SHP77 (cell line): Measurements from ENCODE around the gene FTCD.
"Not testable (repeated sequence)": the region's sequence is repeated elsewhere in the genome, so short reads cannot be mapped to it uniquely, and the experiment has no call there.

Source experiments
- DNase-seq, 2 experiments: peaks; one replicate each; lab custom pipeline; 2025; lab: John Stamatoyannopoulos, UW

FTCD gene

GRCh38 chr21:46111857-46112724 lies 43.3 kb downstream of the FTCD start:
- DNase-seq: no peak

- no peak for DNase-seq
Measured at GRCh38 chr21:46111193-46111571, 44.2 kb downstream of the FTCD start.

- DNase-seq: no peak
Measured at GRCh38 chr21:46110499-46111192, 44.7 kb downstream of the FTCD start.

GRCh38 chr21:46109313-46110221 lies 45.8 kb downstream of the FTCD start:
- no peak for DNase-seq

GRCh38 chr21:46108827-46109312 lies 46.5 kb downstream of the FTCD start:
- no peak for DNase-seq

GRCh38 chr21:46107376-46107775 lies 48.0 kb downstream of the FTCD start:
- not testable (repeated sequence) for DNase-seq

- DNase-seq: no peak
Measured at GRCh38 chr21:46104104-46104503, 51.3 kb downstream of the FTCD start.

- DNase-seq: no peak
Measured at GRCh38 chr21:46100906-46101305, 54.5 kb downstream of the FTCD start.

GRCh38 chr21:46100426-46100825 lies 55.0 kb downstream of the FTCD start:
- no peak for DNase-seq

GRCh38 chr21:46100020-46100419 lies 55.4 kb downstream of the FTCD start:
- no peak for DNase-seq

- DNase-seq: no peak
Measured at GRCh38 chr21:46099476-46099875, 55.9 kb downstream of the FTCD start.

GRCh38 chr21:46098303-46099141 lies 56.9 kb downstream of the FTCD start:
- no peak for DNase-seq

- no peak for DNase-seq
Measured at GRCh38 chr21:46097336-46098293, 57.8 kb downstream of the FTCD start, which contains the start of gene COL6A2. Gene COL6A2, plus strand, starts transcription at chr21:46098112.

GRCh38 chr21:46096596-46097335 lies 58.6 kb downstream of the FTCD start:
- no peak for DNase-seq

- no peak for DNase-seq
Measured at GRCh38 chr21:46095814-46096595, 59.4 kb downstream of the FTCD start.

GRCh38 chr21:46095083-46095719 lies 60.2 kb downstream of the FTCD start:
- DNase-seq: no peak

- no peak for DNase-seq
Measured at GRCh38 chr21:46094401-46095082, 60.8 kb downstream of the FTCD start.
